A549 treated with GW870086 at 1 μM for 4 hours (cell line): ENCODE data around the gene POU2F1. TPM values are rescaled to one million over a fixed set of nuclear protein-coding genes. Genes with fewer than 3 reads are reported as not detected.

Experiments
- total RNA-seq: library from RNA; stranded (reverse); fragments of 200-300 nt; extraction: Qiagen RNA extraction; gene quantifications from 5 replicates; pipeline ENCODE4 v1.2.3, GENCODE V29; 2022; ENCODE audit warnings: low read depth

The POU2F1 gene
- total RNA-seq, result 2.5 to 3.8 TPM (median 3.2 TPM) in 5 replicates

GRCh38 chr1:167220537-167221125 is at the start of gene POU2F1:
POU2F1 (plus strand) TSS chr1:167220886; CDS start chr1:167220898, 12 bp downstream.

Other genes with a start within 250 kb of the POU2F1 start
- gene ILDR2, start 245.3 kb upstream of the POU2F1 start, total RNA-seq, result 0.01 to 0.03 TPM in 2 of 5 replicates, not detected in the others
- not detected in 5 replicates for gene MAEL, start 231.6 kb upstream of the POU2F1 start, total RNA-seq
- gene GPA33, start 130.5 kb upstream of the POU2F1 start, total RNA-seq, result not detected in 5 replicates
- not detected in 5 replicates for gene STYXL2, start 126.8 kb upstream of the POU2F1 start, total RNA-seq